Measurements from ENCODE around the gene RNF10.
A peak's percentile ranks its signal among the peaks of the same experiment; 100 is the strongest.
"Not testable (repeated sequence)": the region's sequence is repeated elsewhere in the genome, so short reads cannot be mapped to it uniquely, and the experiment has no call there.

Gene RNF10

DNA sequence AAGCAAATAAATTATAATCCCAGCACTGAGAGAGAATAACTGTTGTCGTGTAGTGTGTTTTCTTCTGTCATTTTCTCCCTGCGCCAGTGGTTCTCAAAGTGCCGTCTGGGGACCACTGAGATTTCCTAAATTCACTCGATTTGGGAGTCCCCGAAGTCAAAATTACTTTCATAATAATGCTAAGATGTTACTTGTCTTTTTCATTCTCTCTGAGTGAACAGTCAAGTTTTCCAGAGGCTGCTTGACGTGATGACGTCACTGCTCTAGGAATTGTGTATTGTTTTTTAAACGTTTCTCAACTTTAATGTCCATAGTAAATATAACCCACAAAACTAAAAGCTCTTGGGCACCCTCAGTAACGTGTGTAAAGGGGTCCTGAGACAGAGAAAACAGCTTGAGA is 47.8 kb downstream of the RNF10 start:
- DNase-seq, result peak; percentile 18

DNA sequence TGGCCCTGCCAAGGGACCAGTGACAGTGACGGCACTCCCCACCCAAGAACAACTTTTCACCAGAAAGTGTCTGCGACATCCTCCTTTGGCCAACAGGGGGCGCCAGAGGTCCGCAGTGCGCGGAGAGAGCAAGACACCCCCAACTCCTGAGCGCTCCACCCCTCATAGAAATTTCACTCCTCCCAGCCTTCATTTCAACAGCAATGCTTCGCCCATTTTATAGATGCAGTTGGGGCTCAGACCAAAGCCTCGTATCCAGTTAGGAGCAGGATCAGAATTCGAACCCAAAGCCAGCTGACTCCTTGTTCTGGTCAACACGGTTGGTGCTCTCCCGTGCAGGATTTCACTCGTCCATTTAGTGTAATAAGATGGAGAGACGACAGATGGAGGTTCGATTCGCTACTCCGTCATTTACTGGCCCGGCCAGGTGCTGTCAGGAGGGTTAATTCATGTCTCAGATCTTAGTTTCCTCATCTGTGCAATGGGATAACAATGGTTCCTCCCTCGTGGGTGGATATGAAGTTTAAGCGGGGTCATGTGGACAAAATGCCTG is 49.4 kb downstream of the RNF10 start:
- peak; percentile 88 for DNase-seq

DNA sequence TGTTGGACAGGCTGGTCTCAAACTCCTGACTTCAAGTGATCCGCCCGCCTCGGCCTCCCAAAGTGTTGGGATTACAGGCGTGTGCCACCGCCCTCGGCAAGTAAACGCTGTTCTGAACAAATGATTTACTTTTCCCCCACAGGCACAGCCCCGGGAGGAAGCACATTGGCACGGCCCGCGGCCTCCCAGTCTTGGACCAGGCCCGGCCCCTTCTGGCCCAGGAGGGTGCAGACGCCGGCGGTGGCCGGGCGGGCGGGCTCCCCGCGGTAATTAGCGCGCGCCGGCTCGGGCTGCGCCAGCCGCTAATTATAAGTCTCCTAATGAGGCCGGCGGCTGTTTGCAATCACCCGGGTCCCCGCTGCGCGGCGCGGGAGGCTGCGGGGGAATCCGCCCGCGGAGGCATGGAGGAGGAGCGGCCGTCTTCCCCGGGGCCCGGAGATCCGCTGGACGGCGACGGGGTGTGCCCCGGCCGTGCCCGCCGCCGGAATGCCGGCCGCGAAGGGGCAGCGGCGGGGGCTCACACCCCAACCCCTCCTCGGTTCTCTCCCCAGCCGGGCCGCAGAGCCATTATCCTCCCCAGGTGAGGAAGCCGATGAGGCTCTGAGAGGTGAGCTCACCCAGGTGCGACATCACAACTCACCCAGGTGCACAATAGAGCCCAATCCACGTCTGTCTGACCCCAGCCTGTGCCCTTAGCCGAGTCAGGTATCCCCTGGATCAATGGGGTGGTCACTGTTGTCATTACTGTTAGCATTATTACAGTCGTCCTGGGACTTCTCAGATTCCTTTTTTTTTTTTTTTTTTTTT is 50.4 kb downstream of the RNF10 start:
- peak; percentile 62 for DNase-seq

DNA sequence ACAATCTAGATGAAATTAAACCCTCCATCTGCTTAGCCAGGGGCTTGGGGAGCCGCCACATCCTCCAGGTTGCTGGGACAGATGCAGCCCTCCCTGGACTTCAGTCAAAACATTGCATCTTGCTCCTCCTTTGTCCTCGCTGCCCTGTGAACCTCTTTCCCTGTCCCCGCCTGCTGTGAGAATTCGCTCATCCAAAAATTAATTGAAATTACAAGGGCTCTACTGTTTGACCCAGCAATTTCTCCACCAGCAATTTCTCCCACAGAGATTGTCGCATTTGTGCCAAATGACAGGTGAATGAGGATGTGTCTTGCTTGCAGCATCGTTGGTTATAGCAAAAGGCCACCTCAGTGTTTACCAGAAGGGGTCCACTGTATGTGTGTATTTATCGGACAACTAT is 52.0 kb downstream of the RNF10 start:
- no peak for DNase-seq

DNA sequence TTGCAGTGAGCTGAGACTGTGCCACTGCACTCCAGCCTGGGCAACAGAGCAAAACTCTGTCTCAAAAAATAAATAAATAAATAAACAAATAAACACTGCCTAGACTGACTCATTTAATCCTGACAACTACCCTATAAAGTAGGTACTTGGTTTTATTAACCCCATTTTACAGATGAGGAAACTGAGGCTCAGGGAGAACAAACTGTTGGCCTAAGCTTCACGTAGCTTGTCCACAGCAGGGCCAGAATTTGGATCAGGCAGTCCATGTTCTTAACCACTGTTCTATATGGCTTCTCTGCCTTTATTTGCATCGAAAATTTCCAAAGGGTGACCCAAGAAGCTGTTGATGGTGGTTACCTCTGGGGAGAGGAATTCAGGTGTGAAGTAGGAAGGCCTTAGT is 52.7 kb downstream of the RNF10 start:
- no peak for DNase-seq

DNA sequence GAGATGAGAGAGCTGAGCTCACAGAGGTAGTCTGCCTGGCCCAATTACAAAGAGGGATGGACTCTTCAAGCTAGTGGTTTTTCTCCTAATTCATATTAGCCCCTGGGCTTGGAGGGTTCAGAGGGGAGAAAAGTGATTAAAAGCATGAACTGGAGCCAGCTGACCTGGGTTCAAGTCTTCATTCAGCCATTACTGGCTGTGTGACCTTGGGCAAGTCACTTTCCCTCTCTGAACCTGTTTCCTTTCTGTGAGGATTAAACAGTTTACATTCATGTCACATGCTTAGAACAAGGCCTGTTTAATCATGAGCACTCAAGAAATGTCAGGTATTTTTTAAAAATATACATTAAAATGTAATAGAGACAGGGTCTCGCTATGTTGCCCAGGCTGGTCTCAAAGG is 54.2 kb downstream of the RNF10 start:
- DNase-seq, result no peak

DNA sequence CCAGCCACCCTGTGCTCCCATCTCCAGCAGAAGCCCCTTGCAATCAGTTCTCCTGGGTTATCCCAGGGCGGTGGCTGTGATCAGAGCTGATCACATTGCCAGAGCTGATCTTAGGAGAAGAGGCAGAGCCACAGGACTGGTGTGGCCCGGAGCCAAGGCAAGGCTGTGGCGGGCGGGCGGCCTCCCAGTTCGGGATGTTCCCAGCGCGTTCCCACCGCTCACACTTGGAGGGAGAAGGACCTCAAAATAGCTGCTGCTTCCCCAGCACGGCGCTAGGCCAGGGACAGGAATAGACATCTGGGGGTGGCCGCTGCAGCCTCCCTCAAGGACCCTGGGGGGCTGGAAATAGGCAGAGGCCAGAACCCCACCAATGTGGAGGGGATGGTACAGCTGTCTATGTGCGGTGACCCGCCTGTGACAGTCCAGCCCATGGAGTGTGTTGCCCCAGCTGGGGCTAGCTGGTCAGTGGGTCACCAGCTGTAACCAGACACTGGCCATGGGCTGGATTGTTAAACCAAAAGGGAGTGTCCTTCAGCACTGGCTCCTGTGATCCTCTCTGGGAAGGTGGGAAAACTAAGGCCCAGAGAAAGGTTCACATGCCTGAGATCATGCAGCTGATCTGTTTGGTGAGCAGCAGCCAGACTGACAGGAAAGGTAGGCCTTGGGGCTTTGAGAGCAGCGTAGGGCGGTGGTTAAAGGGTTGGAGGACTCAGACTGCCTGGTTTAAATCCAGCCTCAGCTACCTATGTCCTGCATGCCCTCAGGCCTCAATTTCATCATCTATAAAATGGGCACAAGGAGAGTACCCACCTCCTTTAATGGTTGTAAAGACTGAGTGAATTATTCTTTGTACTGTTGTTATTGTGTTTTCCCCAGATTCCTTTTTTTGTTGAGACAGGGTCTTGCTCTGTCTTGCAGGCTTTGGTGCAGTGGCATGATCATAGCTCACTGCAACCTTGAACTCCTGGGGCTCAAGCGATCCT is 55.1 kb downstream of the RNF10 start:
- no peak for DNase-seq

DNA sequence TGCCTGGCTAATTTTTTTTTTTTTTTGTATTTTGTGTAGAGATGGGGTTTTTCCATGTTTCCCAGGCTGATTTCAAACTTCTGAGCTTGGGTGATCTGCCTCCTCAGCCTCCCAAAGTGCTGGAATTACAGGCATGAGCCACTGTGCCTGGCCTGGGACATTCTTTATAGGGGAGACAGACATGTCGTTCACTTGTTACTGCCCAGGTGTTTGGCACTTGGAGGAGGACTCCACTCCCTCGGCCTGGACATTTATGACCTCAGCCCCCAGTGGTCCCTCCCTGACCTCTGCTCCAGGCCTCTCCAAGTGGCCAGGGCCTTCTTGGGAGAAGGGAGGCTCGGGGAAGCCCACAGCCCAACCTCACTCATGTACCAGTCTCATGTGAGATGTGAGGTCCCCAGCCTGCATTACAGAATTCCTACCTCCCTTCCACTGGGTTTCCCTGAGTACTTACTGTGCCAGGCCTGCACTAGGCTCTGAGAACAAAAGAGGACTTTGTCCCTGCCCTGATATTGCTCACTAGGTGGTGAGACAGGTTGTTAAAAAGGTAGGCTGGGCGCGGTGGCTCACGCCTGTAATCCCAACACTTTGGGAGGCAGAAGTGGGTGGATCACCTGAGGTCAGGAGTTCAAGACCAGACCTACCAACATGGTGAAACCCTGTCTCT is 56.7 kb downstream of the RNF10 start:
- DNase-seq, result no peak

DNA sequence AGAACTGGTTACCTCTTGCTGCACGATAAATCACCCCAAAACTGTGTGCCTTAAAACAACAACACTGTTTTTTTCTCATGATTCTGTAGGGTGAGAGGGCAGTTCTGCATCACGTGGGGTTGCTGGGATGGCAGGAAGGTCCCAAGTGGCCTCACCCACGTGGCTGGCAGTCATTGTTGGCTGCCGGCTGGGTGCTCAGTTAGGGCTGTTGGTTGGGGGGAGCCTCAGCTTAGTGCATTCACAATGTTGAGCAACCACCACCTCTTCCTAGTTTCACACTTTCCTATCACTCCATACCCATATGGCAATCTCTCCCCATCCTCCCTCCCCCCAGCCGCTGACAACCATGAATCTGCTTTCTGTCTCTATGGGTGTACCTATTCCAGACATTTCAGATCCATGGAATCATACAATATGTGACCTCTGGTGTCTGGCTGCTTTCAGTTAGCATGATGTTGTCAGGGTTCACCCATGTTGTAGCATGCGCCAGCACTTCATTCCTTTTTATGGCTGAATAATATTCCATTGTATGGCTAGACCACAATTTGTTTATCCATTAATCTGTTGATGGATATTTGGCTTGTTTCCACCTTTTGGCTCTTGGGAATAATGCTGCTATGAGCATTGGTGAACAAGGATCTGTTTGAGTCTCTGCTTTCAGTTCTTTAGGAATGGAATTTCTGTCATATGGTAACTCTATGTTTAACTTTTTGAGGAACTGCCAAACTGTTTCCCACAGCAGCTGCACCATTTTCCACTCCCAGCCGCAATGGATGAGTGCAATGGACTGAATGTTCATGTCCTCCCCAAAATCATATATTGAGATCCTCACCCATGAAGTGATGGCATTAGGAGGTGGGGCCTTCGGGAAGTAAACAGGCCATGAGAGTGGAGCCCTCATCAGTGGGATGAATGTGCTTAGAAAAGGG is 58.2 kb downstream of the RNF10 start:
- DNase-seq, result no peak

DNA sequence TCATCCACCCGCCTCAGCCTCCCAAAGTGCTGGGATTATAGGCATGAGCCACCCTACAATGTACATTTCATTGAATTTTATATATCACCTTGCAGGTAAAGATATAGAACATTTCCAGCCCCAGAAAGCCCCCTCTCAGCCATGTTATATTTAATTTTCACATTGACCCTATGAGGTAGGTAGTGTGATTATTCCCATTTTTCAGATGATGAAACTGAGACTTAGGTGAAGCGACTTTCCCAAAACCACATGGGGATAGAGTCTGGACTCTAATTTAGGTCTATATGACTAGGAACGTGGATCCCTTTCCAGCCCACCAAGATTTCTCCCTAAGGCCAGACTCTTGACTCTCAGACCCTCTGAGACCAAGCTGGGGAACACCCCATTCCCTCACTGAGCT is 62.7 kb downstream of the RNF10 start:
- no peak for DNase-seq

DNA sequence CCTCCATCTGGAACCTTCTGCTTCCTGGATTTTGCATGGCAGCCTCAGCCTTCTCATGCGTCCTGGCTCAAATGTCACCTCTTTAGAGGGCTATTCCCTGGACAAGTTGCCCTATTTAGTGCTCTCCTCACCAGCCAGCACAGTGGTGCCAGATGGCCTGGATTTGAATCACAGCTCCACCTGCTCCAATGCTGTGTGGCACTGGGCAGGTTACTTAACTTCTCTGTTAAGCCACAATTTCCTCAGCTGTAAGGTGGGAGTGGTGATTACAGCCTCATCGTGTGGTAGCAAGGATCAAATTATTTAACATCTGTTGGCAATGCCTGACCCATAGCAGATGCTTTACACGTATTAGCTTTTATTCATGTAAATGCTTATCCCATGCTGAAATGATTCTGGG is 63.7 kb downstream of the RNF10 start:
- DNase-seq, result no peak

DNA sequence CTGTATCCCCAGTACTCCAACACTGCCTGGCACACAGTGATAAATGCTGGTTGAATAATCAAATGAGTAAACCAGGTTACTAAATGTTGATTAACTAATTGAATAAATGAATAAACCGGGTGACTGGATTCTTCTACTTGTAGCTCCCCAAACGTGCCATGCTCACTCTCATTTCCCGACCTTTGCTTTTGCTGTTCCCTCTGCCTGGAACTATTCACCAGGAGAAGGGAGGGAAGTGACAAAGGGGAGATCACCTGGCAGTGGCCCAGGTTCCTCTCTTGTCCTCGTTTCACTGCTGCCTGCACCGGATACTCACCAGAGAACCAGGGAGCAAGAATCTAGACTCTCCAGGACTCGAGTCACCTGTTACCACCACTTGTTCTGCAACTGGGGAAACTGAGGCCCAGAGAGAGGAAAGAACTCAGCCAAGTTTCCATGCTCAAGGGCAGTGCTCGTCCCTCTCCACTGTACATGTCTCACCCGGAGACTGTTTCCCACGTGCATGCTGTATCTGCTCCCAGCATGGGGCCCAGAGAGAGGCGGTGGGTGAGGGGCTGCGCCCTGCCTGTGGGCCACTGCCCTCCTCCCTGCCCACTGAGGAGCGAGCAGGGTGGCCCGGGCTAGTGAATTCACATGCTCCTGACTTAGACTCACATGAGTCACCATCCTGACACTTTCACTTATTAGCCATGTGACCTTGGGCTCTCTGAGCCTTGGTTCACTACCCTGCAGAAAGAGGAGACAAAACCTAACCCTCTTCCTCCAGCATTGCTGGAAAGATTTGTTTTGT is 64.7 kb downstream of the RNF10 start:
- no peak for DNase-seq

DNA sequence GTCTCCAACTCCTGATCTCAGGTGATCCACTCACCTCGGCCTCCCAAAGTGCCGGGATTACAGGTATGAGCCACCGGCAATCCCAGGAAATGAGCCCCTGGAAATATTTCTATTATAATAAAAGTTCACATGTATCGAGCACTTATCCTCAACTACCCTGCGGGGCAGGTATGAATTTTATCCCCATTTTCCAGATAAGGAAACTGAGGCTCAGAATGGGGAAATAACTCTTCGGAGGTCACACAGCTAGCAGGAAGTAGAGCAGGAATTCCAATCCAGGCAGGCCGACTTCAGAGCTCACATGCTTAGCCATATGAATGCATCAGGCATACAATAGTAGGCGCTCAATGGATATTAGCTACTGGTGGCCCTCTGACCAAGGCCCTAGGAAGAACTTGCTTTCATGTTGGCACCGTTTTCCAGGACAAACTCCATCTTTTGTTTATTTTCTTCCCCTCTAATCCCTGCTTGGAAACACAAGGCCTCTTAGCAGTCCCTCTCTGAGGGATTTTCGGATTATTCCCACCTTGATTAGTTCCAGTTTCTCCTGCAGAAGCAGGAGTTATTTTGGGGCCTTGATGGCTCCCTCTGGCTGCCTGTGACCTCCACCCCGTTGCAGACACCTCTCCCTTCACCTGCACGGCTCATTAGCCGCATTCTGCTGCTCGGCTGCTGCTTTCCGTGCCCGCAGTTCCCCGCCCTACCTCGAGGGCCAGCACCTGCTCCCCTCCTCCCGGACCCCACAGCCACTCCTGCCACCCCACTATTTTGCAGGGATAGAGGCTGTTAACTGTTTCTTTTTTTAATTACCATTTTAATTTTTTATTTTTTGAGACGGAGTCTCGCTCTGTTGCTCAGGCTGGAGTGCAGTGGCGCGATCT is 65.8 kb downstream of the RNF10 start:
- DNase-seq, result no peak

DNA sequence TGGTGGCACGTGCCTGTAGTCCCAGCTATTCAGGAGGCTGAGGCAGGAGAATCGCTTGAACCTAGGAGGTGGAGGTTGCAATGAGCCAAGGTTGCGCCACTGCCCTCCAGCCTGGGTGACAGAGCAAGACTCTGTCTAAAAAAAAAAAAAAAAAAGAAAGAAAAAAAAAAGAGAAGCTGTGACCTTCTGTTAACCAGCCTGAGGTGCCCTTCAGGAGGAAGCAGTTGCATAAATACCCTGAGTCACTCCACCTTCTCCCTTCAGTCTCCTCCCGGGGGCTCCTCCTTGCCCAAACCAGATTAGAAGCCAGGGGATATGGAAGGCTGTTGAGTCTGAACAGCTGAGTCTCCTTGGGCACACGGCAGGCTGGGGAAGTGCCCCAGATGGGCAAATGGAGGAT is 68.3 kb downstream of the RNF10 start:
- not testable (repeated sequence) for DNase-seq

DNA sequence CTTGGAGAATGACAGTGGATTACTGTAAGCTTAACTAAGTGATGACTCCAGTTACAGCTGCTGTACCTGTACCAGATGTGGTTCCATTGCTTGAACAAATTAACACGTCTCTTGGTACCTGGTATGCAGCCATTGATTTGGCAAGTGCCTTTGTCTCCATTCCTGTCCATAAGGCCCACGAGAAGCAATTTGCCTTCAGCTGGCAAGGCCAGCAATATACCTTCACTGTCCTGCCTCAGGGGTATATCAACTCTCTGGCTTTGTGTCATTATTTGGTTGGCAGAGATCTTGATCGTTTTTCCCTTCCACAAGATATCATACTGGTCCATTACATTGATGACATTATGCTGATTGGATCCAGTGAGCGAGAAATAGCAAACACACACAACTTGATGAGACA is 76.4 kb downstream of the RNF10 start:
- no peak for DNase-seq

DNA sequence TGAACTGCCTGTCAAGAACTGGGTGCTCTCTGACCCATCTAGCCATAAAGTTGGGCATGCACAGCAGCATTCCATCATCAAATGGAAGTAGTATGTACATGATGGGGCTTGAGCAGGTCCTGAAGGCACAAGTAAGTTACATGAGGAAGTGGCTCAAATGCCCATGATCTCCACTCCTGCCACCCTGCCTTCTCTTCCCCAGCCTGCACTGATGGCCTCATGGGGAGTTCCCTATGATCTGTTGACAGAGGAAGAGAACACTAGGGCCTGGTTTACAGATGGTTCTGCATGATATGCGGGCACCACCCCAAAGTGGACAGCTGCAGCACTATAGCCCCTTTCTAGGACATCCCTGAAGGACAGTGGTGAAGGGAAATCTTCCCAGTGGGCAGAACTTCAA is 77.4 kb downstream of the RNF10 start:
- DNase-seq, result not testable (repeated sequence)

DNA sequence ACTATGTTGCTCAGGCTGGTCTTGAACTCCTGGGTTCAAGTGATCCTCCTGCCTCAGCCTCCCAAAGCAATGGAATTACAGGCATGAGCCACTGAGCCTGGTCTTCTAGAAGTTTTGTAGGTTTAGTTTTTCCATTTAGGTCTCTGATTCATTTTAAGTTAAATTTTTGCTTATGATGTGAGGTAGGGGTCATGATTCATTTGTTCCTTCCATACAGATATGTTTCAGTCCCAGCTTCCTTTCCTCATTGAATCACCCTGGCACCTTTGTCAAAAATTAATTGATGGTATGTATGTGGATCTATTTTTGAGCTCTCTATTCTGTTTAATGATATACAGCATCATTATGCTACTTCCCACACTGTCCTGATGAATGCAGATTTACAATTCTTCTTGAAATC is 80.7 kb downstream of the RNF10 start:
- no peak for DNase-seq

DNA sequence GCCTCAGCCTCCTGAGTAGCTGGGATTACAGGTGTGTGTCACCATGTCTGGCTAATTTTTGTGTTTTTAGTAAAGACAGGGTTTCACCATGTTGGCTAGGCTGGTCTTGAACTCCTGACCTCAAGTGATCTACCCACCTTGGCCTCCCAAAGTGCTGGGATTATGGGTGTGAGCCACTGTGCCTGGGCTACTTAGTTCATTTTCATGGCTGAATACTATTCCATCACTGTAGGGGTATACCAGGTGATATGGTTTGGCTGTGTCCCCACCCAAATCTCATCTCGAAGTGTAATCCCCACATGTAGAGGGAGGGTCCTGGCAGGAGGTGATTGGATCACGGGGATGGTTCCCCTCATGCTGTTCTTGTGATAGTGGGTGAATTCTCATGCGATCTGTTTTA is 83.0 kb downstream of the RNF10 start:
- DNase-seq, result not testable (repeated sequence)

DNA sequence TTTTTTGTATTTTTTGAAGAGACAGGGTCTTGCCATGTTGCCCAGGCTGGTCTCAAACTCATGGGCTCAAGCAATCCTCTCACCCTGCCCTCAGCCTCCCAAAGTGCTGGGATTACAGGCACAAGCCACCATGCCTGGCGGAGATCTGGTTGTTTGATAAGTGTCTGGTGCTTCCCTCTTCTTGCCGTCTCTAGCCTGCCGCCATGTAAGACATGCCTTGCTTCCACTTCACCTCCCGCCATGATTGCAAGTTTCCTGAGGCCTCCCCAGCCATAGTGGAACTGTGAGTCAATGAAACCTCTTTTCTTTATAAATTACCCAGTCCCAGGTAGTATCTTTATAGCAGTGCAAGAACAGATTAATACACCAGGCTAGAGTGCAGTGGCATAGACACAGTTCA is 83.6 kb downstream of the RNF10 start:
- not testable (repeated sequence) for DNase-seq
